Measurements from ENCODE around the gene MCL1. TPM values are rescaled to one million over a fixed set of nuclear protein-coding genes. Genes with fewer than 3 reads are reported as not detected.

Gene MCL1
- total RNA-seq, 1 experiment from 2014 or later, result 150 TPM

DNA sequence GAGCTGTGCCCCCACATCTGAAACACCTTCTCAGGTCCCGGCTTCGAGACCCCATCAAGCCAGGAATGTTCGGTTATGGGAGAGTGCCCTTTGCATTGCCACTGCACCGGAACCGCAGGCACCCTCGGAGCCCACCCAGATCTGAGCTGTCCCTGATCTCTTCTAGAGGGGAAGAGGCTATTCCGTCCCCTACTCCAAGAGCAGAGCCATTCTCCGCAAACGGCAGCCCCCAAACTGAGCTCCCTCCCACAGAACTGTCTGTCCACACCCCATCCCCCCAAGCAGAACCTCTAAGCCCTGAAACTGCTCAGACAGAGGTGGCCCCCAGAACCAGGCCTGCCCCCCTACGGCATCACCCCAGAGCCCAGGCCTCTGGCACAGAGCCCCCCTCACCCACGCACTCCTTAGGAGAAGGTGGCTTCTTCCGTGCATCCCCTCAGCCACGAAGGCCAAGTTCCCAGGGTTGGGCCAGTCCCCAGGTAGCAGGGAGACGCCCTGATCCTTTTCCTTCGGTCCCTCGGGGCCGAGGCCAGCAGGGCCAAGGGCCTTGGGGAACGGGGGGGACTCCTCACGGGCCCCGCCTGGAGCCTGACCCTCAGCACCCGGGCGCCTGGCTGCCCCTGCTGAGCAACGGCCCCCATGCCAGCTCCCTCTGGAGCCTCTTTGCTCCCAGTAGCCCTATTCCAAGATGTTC lies 25.9 kb downstream of the MCL1 start:
- Histone ChIP-seq H3K9me3 (ENCODE audit: low read length) (no peaks in the 10 kb centered on the region), H4K20me1 (ENCODE audit: insufficient read depth, low read depth, low read length) (no peaks in the 10 kb centered on the region; the same call in 1 of the 2 replicates), H3K9me2 (replicated peaks; ENCODE audit: insufficient read depth, low read length) (no peaks in the 10 kb centered on the region), H3K4me1 (ENCODE audit: low read length) (peaks cover 14% of the 10 kb centered on the region), H3K79me2 (ENCODE audit: low read length) (no peaks in the 10 kb centered on the region), H3K36me3 (ENCODE audit: insufficient read depth, low read length) (no peaks in the 10 kb centered on the region), H3K27ac (ENCODE audit: low read length) (no peak overlapping the region), H3K4me2 (ENCODE audit: low read depth, low read length, poor library complexity, severe bottlenecking) (no peak overlapping the region), H3K27me3 (ENCODE audit: low read length) (no peaks in the 10 kb centered on the region), H2AFZ (ENCODE audit: low read length) (no peak overlapping the region), H3K9ac (ENCODE audit: low read length) (no peak overlapping the region), H3K4me3 (ENCODE audit: low read length) (no peak overlapping the region)
- DNase-seq, result no peak

DNA sequence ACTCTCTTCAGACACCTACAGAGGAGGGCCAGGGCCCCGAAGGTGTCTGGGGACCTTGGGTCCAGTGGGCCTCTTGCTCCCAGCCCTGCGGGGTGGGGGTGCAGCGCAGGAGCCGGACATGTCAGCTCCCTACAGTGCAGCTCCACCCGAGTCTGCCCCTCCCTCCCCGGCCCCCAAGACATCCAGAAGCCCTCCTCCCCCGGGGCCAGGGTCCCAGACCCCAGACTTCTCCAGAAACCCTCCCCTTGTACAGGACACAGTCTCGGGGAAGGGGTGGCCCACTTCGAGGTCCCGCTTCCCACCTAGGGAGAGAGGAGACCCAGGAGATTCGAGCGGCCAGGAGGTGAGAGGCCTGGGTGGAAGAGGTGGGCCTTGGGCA lies 26.5 kb downstream of the MCL1 start:
- Histone ChIP-seq H3K4me1 (ENCODE audit: low read length) (peaks cover 16% of the 10 kb centered on the region), H3K9ac (ENCODE audit: low read length) (no peak overlapping the region), H2AFZ (ENCODE audit: low read length) (no peak overlapping the region), H3K9me3 (ENCODE audit: low read length) (no peaks in the 10 kb centered on the region), H3K36me3 (ENCODE audit: insufficient read depth, low read length) (no peaks in the 10 kb centered on the region), H3K27ac (ENCODE audit: low read length) (no peak overlapping the region), H3K4me3 (ENCODE audit: low read length) (no peak overlapping the region), H3K4me2 (ENCODE audit: low read depth, low read length, poor library complexity, severe bottlenecking) (no peak overlapping the region), H3K27me3 (ENCODE audit: low read length) (no peaks in the 10 kb centered on the region), H3K9me2 (replicated peaks; ENCODE audit: insufficient read depth, low read length) (no peaks in the 10 kb centered on the region), H4K20me1 (ENCODE audit: insufficient read depth, low read depth, low read length) (no peaks in the 10 kb centered on the region; the same call in 1 of the 2 replicates), H3K79me2 (ENCODE audit: low read length) (no peaks in the 10 kb centered on the region)
- no peak for DNase-seq

DNA sequence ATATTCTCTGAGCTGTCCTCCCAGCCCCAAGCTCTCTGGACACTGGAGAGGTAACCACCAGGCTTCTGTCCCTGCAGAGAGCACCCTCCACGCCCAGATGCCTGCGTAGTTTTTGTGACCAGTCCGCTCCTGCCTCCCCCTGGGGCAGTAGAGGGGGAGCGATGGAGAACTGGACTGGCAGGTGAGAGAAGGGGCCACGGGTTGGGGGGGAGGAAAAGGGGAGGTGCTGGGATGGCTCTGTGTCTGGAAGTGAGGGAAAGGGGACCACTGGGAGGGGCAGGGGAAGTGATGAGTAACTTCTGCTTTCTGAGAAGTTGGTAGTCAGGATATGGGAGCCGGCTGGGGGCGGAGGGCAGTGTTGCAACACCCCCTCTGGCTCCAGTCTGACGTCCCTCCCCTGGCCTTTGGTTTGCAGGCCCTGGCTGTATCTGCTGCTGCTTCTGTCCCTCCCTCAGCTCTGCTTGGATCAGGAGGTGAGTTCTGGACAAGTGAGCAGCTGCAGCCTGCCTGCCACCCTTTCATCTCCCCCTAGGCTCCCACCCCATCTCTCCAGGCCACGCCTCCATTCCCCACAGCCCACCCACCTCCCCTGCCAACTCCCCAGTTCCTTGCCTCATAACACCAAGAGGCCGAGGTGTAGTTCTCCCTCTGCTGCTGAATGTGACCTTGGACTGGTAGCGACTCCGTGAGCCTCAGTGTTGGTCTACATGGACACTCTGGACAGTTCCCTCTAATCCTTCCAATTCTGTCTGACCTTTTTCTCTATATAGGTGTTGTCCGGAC lies 27.1 kb downstream of the MCL1 start:
- H2AFZ ChIP-seq (ENCODE audit: low read length), result no peak overlapping the region
- no peaks in the 10 kb centered on the region for H3K36me3 ChIP-seq (ENCODE audit: insufficient read depth, low read length)
- H3K9ac ChIP-seq (ENCODE audit: low read length), result no peak overlapping the region
- H3K9me3 ChIP-seq (ENCODE audit: low read length), result no peaks in the 10 kb centered on the region
- no peaks in the 10 kb centered on the region; the same call in 1 of the 2 replicates for H4K20me1 ChIP-seq (ENCODE audit: insufficient read depth, low read depth, low read length)
- H3K79me2 ChIP-seq (ENCODE audit: low read length), result no peaks in the 10 kb centered on the region
- H3K27ac ChIP-seq (ENCODE audit: low read length), result no peak overlapping the region
- H3K4me3 ChIP-seq (ENCODE audit: low read length), result no peak overlapping the region
- no peak overlapping the region for H3K4me2 ChIP-seq (ENCODE audit: low read depth, low read length, poor library complexity, severe bottlenecking)
- DNase-seq, result no peak
- peaks cover 16% of the 10 kb centered on the region for H3K4me1 ChIP-seq (ENCODE audit: low read length)
- no peaks in the 10 kb centered on the region for H3K9me2 ChIP-seq (replicated peaks; ENCODE audit: insufficient read depth, low read length)
- no peaks in the 10 kb centered on the region for H3K27me3 ChIP-seq (ENCODE audit: low read length)

DNA sequence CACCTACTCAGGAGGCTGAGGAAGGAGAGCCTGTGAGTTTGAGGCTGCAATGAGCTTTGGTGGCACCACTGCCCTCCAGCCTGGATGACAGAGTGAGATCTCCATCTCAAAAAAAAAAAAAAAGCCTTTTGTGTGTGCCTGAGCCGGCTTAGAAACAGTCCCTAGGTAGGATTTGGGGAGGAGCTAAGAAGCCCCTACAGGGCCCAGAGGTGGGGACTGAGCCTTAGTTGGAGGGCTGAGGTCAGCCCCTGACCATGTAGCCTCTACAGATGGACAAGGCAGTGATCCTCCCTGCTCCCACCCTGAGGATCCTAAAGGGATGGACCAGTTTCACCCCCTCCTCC lies 27.7 kb downstream of the MCL1 start:
- Histone ChIP-seq H2AFZ (ENCODE audit: low read length) (no peak overlapping the region), H3K4me3 (ENCODE audit: low read length) (no peak overlapping the region), H3K9me2 (replicated peaks; ENCODE audit: insufficient read depth, low read length) (no peaks in the 10 kb centered on the region), H3K27me3 (ENCODE audit: low read length) (no peaks in the 10 kb centered on the region), H3K9me3 (ENCODE audit: low read length) (no peaks in the 10 kb centered on the region), H3K4me1 (ENCODE audit: low read length) (peaks cover 16% of the 10 kb centered on the region), H3K79me2 (ENCODE audit: low read length) (no peaks in the 10 kb centered on the region), H3K36me3 (ENCODE audit: insufficient read depth, low read length) (no peaks in the 10 kb centered on the region), H3K27ac (ENCODE audit: low read length) (no peak overlapping the region), H3K9ac (ENCODE audit: low read length) (no peak overlapping the region), H3K4me2 (ENCODE audit: low read depth, low read length, poor library complexity, severe bottlenecking) (no peak overlapping the region), H4K20me1 (ENCODE audit: insufficient read depth, low read depth, low read length) (no peaks in the 10 kb centered on the region; the same call in 1 of the 2 replicates)
- DNase-seq, result no peak

DNA sequence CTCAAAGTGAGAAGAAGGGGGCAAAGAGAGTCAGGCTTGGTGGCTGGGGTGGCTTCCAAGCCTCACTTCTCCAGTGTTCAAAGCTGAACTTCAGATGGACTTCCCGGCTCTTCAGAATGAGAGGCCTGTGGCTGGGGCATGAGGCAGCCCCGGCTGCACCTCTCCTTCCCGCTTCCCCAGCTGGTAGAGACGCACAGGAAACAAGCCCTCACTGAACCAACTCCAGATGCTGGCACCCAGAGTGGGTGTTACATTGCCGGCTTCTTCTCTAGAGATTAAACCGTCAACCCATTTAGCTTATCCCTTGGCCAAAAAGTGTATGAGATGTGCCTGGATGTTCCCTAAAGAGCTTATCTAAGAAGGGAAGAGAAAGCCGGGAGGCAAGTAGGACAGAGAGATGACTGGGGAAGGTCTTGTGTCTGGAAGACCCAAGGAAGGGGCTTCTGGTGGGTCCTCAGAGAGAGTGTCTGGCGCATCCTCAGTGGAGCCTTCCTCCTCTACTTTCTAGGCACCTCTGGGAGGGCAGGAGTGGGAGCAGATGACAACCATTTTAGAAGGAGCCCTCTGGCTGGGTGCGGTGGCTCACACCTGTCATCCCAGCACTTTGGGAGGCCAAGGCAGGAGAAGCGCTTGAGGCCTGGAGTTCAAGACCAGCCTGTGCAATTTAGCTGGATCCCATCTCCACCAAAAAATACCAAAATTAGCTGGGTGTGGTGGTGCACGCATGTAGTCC lies 28.2 kb downstream of the MCL1 start:
- Histone ChIP-seq H4K20me1 (ENCODE audit: insufficient read depth, low read depth, low read length) (no peaks in the 10 kb centered on the region; the same call in 1 of the 2 replicates), H3K9me2 (replicated peaks; ENCODE audit: insufficient read depth, low read length) (no peaks in the 10 kb centered on the region), H3K4me1 (ENCODE audit: low read length) (peaks cover 16% of the 10 kb centered on the region), H3K79me2 (ENCODE audit: low read length) (no peaks in the 10 kb centered on the region), H3K4me2 (ENCODE audit: low read depth, low read length, poor library complexity, severe bottlenecking) (no peak overlapping the region), H2AFZ (ENCODE audit: low read length) (no peak overlapping the region), H3K27me3 (ENCODE audit: low read length) (no peaks in the 10 kb centered on the region), H3K9ac (ENCODE audit: low read length) (no peak overlapping the region), H3K36me3 (ENCODE audit: insufficient read depth, low read length) (no peaks in the 10 kb centered on the region), H3K9me3 (ENCODE audit: low read length) (no peaks in the 10 kb centered on the region), H3K4me3 (ENCODE audit: low read length) (no peak overlapping the region), H3K27ac (ENCODE audit: low read length) (no peak overlapping the region)
- DNase-seq, result peak; percentile 45

DNA sequence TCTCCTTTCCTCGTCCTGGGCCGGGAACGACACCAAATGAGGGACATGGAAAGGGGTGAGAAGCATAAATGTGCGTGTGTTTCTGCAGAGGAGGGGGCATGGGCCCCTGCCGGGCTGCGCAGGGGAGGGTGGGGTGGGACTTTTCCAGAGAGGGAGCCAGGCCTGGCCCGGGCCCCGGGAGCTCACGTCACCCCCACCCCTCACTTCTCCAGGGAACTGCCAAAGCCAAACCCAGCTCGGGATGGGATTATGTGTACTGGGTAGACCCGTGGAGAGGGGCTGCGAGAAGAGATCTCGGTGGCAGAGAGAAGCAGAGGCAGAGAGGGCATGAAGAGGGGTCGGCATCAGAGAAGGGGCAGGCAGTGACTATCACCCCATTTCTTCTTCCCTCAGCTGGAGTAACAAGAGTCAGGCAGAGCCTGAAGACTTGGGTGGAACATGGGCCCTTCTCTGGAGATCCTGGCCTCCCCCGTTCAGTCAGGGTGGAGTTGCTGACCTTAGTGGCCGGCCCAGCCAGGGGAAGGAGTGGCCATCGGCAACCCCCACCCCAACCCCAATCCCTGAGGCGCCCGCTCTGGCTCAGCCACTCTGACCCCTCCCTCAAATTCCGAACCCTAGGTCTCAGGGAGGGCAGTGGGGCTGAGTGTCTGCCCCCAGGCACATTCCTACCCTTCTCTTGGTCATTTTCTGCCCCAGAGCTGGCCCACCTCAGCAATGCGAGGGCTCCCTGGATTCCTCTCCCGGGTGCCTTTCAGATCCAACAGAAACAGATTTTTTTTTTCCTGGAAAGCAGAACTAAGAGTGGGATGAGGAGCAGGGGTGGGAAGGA lies 29.0 kb downstream of the MCL1 start:
- H3K4me1 ChIP-seq (ENCODE audit: low read length), result peaks cover 16% of the 10 kb centered on the region
- no peak overlapping the region for H3K27ac ChIP-seq (ENCODE audit: low read length)
- H3K9me2 ChIP-seq (replicated peaks; ENCODE audit: insufficient read depth, low read length), result no peaks in the 10 kb centered on the region
- H4K20me1 ChIP-seq (ENCODE audit: insufficient read depth, low read depth, low read length), result no peaks in the 10 kb centered on the region; the same call in 1 of the 2 replicates
- no peaks in the 10 kb centered on the region for H3K27me3 ChIP-seq (ENCODE audit: low read length)
- no peaks in the 10 kb centered on the region for H3K9me3 ChIP-seq (ENCODE audit: low read length)
- peak; percentile 42 for DNase-seq
- no peaks in the 10 kb centered on the region for H3K36me3 ChIP-seq (ENCODE audit: insufficient read depth, low read length)
- no peak overlapping the region for H3K9ac ChIP-seq (ENCODE audit: low read length)
- no peak overlapping the region for H3K4me3 ChIP-seq (ENCODE audit: low read length)
- H3K4me2 ChIP-seq (ENCODE audit: low read depth, low read length, poor library complexity, severe bottlenecking), result no peak overlapping the region
- H3K79me2 ChIP-seq (ENCODE audit: low read length), result no peaks in the 10 kb centered on the region
- no peak overlapping the region for H2AFZ ChIP-seq (ENCODE audit: low read length)

DNA sequence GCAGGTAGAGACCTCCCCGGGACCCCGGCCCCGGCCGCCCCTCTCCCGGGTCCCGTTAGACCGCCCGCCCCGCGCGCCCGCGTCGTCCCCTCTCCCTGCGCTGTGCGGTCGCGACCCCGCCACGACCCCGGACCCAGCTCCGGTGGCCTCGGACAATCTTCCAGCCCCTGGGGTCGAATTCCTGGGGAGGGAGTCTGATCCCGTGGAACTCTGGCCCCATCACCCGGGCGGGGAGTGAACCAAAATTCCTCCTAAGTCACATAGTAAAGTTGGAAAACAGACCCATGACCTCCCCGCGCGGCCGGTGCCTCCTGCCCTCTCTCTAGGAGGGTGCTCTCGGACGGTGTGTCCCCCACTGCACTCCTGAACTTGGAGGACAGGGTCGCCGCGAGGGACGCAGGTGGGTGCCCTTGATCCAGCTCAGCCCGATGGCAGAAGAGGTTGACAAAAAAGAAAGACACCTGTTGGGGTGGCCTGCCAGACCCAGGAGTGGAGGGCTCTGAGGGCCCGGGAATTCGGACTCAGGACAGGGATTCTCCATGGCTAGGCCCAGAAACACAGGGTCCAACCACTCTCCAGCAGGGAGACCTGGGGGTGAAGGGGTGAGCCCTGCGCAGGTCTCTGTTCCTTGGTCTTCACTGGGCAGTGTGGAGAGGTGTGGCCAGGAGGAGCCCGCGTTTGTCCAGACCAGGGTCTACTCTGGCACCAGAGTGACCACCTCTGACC lies 29.8 kb downstream of the MCL1 start:
- Histone ChIP-seq H3K79me2 (ENCODE audit: low read length) (no peaks in the 10 kb centered on the region), H2AFZ (ENCODE audit: low read length) (no peak overlapping the region), H3K9me3 (ENCODE audit: low read length) (no peaks in the 10 kb centered on the region)

More for the DNA sequence above, 29.8 kb downstream of the MCL1 start:
- Histone ChIP-seq H3K9me2 (replicated peaks; ENCODE audit: insufficient read depth, low read length) (no peaks in the 10 kb centered on the region), H3K4me1 (ENCODE audit: low read length) (peaks cover 16% of the 10 kb centered on the region), H3K36me3 (ENCODE audit: insufficient read depth, low read length) (no peaks in the 10 kb centered on the region), H3K9ac (ENCODE audit: low read length) (no peak overlapping the region), H3K4me3 (ENCODE audit: low read length) (peak overlapping the region; percentile 32; the same call in 1 of the 2 replicates), H3K27me3 (ENCODE audit: low read length) (no peaks in the 10 kb centered on the region), H4K20me1 (ENCODE audit: insufficient read depth, low read depth, low read length) (no peaks in the 10 kb centered on the region; the same call in 1 of the 2 replicates), H3K4me2 (ENCODE audit: low read depth, low read length, poor library complexity, severe bottlenecking) (peak overlapping the region; percentile 40), H3K27ac (ENCODE audit: low read length) (no peak overlapping the region)
- peak; percentile 39 for DNase-seq
